Uterus (tissue), 2 donors: ENCODE results near the gene SYNE1.

Source experiments
- CTCF ChIP-seq, 4 experiments: fragments of 200-600 bp in 2 of 4; fragments of 450-650 bp in 2 of 4; sonication (generic) in 2 of 4; IDR thresholded peaks; one replicate each; pipeline ENCODE4 v1.5.1; 2016 to 2019; ENCODE audit warnings: antibody characterized with exemption in 4 of 4, mild to moderate bottlenecking in 2 of 4, moderate library complexity in 1 of 4
- POLR2A ChIP-seq, 2 donors: fragments of 450-650 bp; IDR thresholded peaks; one replicate each; pipeline ENCODE4 v1.6.1; 2016; ENCODE audit warnings: antibody characterized with exemption in 2 of 2, mild to moderate bottlenecking in 1 of 2, moderate library complexity in 1 of 2

GRCh38 chr6:152310371-152310954, 326.7 kb downstream of the SYNE1 start:
- TF ChIP-seq POLR2A (IDR thresholded peaks at IDR 0.05) (no peak), CTCF (IDR thresholded peaks at IDR 0.05) (no peak)
